IgD-negative memory B cell (primary cell): ENCODE results near the gene TMEM235. TPM values are rescaled to one million over a fixed set of nuclear protein-coding genes. Genes with fewer than 3 reads are reported as not detected.

Source experiments
- H3K27ac Mint-ChIP-seq, 3 donors: one replicate each; pipeline ENCODE4 v1.8.0; 2020 to 2022; ENCODE audit warnings: mild to moderate bottlenecking in 3 of 3, mixed read lengths in 3 of 3, moderate library complexity in 1 of 3
- H3K27me3 Mint-ChIP-seq: one replicate; pipeline ENCODE4 v1.8.0; 2021; ENCODE audit warnings: mixed read lengths
- H3K36me3 Mint-ChIP-seq: one replicate; pipeline ENCODE4 v1.8.0; 2020; ENCODE audit warnings: mild to moderate bottlenecking, mixed read lengths
- H3K4me1 Mint-ChIP-seq, 3 donors: one replicate each; pipeline ENCODE4 v1.8.0; 2020 to 2022; ENCODE audit warnings: mixed read lengths in 3 of 3, mild to moderate bottlenecking in 1 of 3
- H3K4me3 Mint-ChIP-seq, 4 donors: one replicate each; pipeline ENCODE4 v1.8.0; 2020 to 2022; ENCODE audit warnings: mild to moderate bottlenecking in 4 of 4, mixed read lengths in 4 of 4, moderate library complexity in 3 of 4
- H3K9me3 Mint-ChIP-seq, 3 donors: one replicate each; pipeline ENCODE4 v1.8.0; 2020 to 2021; ENCODE audit warnings: mixed read lengths in 3 of 3, mild to moderate bottlenecking in 1 of 3
- polyA plus RNA-seq: library from polyadenylated mRNA; unstranded; fragments of 300-500 nt; fragmentation: Illumina TruSeq; gene quantifications from one replicate; pipeline ENCODE4 v1.2.3, GENCODE V29; 2021

The TMEM235 gene
- polyA plus RNA-seq, 1 donor from 2014 or later, result not detected

DNA sequence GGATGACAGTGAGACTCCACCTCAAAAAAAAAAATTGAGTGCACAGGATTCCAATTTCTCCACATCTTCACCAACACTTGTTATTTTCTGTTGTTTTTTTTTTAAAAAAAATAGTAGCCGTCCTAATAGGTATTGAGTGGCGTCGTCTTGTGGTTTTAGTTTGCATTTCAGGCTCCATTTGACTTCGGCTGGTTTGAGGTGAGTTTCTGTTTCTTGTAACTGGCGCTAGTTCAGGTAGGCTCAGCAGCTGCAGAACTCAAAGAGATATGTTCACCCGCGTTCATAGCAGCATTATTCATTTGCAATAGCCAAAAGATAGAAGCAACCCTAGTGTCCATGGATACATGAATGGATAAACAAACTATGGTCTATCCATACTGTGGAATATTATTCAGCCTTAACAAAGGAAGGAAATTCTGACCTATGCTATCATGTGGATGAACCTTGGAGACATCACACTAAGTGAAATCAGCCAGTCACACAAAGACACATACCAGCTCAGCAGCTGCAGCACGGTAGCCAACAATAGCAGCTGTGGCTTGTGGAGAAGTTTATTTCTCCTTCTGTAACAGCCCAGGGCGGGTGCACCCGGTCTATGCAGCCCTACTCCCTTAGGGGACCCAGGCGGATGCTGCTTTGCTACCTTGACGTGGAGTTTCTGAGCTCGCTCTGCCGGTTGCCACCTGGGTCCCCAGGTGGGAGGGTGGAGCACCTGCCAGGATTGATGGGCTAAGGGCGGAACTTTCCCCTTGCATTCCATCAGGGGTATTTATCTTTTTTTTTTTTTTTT lies 44.9 kb downstream of the TMEM235 start:
- Mint-ChIP-seq H3K27ac (peak overlapping the region; percentile 93 to 98 (median 95)), H3K4me3 (peak overlapping the region; percentile 24 to 89 (median 59)), H3K9me3 (no peaks in the 10 kb centered on the region), H3K36me3 (no peaks in the 10 kb centered on the region), H3K4me1 (peaks cover 11 to 17% (median 13%) of the 10 kb centered on the region in 3 donors), H3K27me3 (peaks cover 41% of the 10 kb centered on the region)

DNA sequence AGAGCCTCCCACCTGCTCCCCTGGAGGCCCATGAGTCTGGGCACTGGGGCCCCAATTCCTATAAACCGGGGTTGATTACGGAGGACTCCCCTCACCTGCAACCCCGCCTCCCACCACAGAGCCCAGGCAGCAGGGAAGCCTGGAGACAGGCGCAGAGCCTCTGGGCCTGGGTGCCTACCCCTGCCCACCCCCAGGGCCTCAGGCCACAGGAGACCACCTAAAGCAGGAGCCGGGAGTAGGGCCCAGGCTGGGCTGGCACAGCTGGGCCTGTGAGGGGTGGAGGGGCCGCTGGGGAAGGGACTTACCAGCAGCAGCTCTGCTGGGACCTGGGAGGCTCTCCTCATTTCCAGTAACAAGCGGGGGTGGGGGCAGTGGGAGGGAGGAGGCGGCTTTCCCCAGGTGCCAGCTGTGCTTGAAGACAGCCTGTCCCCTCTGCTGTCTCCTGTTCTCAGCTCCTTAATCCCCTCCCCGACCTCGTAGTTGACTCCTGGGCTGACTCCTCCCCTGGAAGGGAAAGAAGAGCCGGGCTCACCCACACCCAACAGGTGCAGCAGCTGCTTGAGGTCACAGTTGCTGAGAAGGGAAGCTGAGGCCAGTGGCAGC lies 46.8 kb downstream of the TMEM235 start:
- H3K27me3 Mint-ChIP-seq, result peaks cover 22% of the 10 kb centered on the region
- H3K36me3 Mint-ChIP-seq, result no peaks in the 10 kb centered on the region
- no peaks in the 10 kb centered on the region for H3K9me3 Mint-ChIP-seq
- peaks cover 8 to 13% (median 12%) of the 10 kb centered on the region in 3 donors for H3K4me1 Mint-ChIP-seq
- peak overlapping the region in 1 of 3 donors; percentile 50 for H3K27ac Mint-ChIP-seq
- peak overlapping the region in 3 of 4 donors; percentile 54 to 75 (median 55) for H3K4me3 Mint-ChIP-seq

- peak overlapping the region in 1 of 3 donors; percentile 39 for H3K27ac Mint-ChIP-seq
- H3K27me3 Mint-ChIP-seq, result peaks cover 20% of the 10 kb centered on the region
- no peaks in the 10 kb centered on the region for H3K36me3 Mint-ChIP-seq
- H3K9me3 Mint-ChIP-seq, result no peaks in the 10 kb centered on the region
- peak overlapping the region in 1 of 4 donors; percentile 51 for H3K4me3 Mint-ChIP-seq
- H3K4me1 Mint-ChIP-seq, result peaks cover 8 to 13% (median 12%) of the 10 kb centered on the region in 3 donors
Observed at GRCh38 chr17:78279360-78279990, 48.0 kb downstream of the TMEM235 start.

DNA sequence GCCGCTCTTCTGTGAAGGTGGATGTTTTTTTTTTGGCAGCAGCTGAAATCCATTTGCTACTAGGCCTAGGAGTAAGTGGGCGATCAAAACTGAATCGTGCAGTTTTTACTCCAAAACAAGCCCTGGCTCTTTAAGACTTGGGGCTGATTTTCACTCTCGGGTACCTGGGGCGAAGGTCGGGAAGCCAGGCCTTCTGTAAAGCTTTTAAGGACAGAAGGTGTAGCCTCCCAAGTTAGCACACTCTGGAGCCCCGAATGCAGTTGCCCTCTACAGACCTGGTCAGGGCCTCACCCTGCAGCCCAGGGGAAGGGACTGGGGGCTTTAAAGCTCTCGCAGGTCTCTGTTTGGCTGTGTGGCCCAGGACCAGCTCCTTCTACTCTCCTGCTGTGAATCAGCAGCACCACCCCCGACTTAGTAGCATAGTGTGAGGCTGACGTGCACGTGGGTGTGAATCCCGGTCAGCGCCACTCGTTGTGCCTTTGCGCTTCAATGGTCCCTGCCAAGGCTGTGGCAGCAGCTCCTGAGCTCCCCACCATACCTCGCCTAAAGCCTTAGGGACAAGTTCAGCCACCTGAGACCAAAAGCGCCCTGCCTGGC lies 49.9 kb downstream of the TMEM235 start:
- H3K9me3 Mint-ChIP-seq, result no peaks in the 10 kb centered on the region
- H3K27me3 Mint-ChIP-seq, result peaks cover 16% of the 10 kb centered on the region
- no peak overlapping the region for H3K27ac Mint-ChIP-seq
- H3K4me3 Mint-ChIP-seq, result peak overlapping the region in 1 of 4 donors; percentile 52
- no peaks in the 10 kb centered on the region for H3K36me3 Mint-ChIP-seq
- H3K4me1 Mint-ChIP-seq, result peaks cover 3 to 9% (median 7%) of the 10 kb centered on the region in 3 donors

- H3K4me1 Mint-ChIP-seq, result no peaks in the 10 kb centered on the region
- H3K36me3 Mint-ChIP-seq, result no peaks in the 10 kb centered on the region
- peaks cover 6% of the 10 kb centered on the region for H3K27me3 Mint-ChIP-seq
- H3K27ac Mint-ChIP-seq, result no peak overlapping the region
- H3K9me3 Mint-ChIP-seq, result no peaks in the 10 kb centered on the region
- no peak overlapping the region for H3K4me3 Mint-ChIP-seq
Observed at GRCh38 chr17:78284146-78284545, 52.7 kb downstream of the TMEM235 start.

GRCh38 chr17:78289004-78289403 lies 57.6 kb downstream of the TMEM235 start:
- Mint-ChIP-seq H3K27ac (peak overlapping the region in 1 of 3 donors; percentile 7), H3K9me3 (no peaks in the 10 kb centered on the region), H3K36me3 (no peaks in the 10 kb centered on the region), H3K4me3 (no peak overlapping the region), H3K4me1 (peaks cover 0 to 1% (median 0%) of the 10 kb centered on the region in 3 donors), H3K27me3 (no peaks in the 10 kb centered on the region)

GRCh38 chr17:78289802-78290363 lies 58.5 kb downstream of the TMEM235 start:
- no peaks in the 10 kb centered on the region for H3K9me3 Mint-ChIP-seq
- no peaks in the 10 kb centered on the region for H3K27me3 Mint-ChIP-seq
- H3K4me1 Mint-ChIP-seq, result peaks cover 0 to 1% (median 0%) of the 10 kb centered on the region in 3 donors
- no peak overlapping the region for H3K4me3 Mint-ChIP-seq
- H3K36me3 Mint-ChIP-seq, result no peaks in the 10 kb centered on the region
- no peak overlapping the region for H3K27ac Mint-ChIP-seq

Other genes with a start within 250 kb of the TMEM235 start
- gene TMC6, start 102.9 kb upstream of the TMEM235 start, polyA plus RNA-seq, result 212 TPM
- gene TMC8, start 100.9 kb upstream of the TMEM235 start, polyA plus RNA-seq, result 97.5 TPM
- gene C17orf99, start 85.2 kb upstream of the TMEM235 start, polyA plus RNA-seq, result not detected
- 633 TPM for gene SYNGR2, start 63.0 kb upstream of the TMEM235 start, polyA plus RNA-seq
- gene TK1, start 44.6 kb upstream of the TMEM235 start, polyA plus RNA-seq, result 7.0 TPM
- gene AFMID, start 44.3 kb upstream of the TMEM235 start, polyA plus RNA-seq, result 21.3 TPM
- gene BIRC5, start 17.4 kb upstream of the TMEM235 start, polyA plus RNA-seq, result 0.25 TPM
- 17.3 TPM for gene SOCS3, start 128.4 kb downstream of the TMEM235 start, polyA plus RNA-seq
- 49.7 TPM for gene PGS1, start 147.0 kb downstream of the TMEM235 start, polyA plus RNA-seq